ENCODE results near the gene AP2M1. TPM values are rescaled to one million over a fixed set of nuclear protein-coding genes. Genes with fewer than 3 reads are reported as not detected.

Gene AP2M1
- total RNA-seq, 1 donor from 2014 or later: 336 TPM

DNA sequence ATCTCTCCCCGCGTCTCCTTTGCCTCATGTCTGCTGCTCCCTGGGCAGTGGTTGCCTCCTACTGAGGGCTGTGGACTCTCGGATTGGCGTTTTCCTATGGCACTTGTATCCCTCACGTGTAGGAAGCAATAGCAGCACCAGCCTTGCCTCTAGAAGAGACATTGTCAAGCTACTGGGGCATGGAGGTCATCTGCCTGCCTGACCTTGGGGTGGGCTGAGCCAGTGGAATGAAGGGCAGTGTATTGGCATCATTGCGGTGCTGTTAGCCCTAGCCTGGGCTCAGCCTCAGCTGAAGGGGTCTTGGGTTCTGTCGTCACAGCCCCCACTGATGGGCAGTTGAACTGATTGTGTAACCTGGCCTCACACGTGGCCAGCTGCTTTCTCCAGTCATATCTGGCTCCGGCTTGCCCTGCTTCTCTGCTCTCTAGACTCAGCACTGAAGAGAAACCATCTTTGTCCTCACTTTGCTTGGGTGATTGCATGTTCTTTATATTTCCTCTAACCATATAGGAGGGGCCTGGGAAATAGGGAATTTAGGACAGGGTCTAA lies 19.4 kb downstream of the AP2M1 start:
- DNase-seq: no peak
- Histone ChIP-seq H3K36me3 (peaks cover 65% of the 10 kb centered on the region), H3K9me3 (replicated peaks) (no peaks in the 10 kb centered on the region), H3K27me3 (ENCODE audit: low read depth) (no peaks in the 10 kb centered on the region), H3K4me3 (no peak overlapping the region), H3K4me1 (no peaks in the 10 kb centered on the region), H3K27ac (replicated peaks) (no peak overlapping the region)
- intact Hi-C loops (cut with micrococcal nuclease): no loop called here
- TF ChIP-seq, protein P1, sequence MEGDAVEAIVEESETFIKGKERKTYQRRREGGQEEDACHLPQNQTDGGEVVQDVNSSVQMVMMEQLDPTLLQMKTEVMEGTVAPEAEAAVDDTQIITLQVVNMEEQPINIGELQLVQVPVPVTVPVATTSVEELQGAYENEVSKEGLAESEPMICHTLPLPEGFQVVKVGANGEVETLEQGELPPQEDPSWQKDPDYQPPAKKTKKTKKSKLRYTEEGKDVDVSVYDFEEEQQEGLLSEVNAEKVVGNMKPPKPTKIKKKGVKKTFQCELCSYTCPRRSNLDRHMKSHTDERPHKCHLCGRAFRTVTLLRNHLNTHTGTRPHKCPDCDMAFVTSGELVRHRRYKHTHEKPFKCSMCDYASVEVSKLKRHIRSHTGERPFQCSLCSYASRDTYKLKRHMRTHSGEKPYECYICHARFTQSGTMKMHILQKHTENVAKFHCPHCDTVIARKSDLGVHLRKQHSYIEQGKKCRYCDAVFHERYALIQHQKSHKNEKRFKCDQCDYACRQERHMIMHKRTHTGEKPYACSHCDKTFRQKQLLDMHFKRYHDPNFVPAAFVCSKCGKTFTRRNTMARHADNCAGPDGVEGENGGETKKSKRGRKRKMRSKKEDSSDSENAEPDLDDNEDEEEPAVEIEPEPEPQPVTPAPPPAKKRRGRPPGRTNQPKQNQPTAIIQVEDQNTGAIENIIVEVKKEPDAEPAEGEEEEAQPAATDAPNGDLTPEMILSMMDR (IDR thresholded peaks at IDR 0.05; ENCODE audit: borderline replicate concordance): no peak

DNA sequence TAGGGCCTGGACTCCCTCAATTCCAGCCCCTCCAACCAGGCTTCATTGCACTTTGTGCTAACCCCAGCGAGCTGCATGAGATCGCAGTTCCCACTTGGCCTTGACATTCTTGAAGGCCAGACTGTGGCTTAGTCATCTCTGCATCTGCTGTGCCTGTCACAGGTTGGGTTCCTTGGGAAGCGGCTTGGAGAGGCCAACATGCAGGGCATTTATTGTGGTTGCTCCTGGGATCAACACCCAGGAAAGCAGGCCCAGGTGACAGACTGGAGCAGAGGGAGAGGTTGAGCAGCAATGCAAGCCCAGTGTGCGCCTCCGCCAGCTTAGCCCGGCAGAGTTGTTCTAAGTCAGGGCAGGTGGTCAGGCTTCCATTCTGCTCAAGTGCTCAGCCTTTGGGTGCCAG lies 21.9 kb downstream of the AP2M1 start:
- DNase-seq: no peak
- Histone ChIP-seq H3K4me1 (no peaks in the 10 kb centered on the region), H3K27me3 (ENCODE audit: low read depth) (no peaks in the 10 kb centered on the region), H3K27ac (replicated peaks) (no peak overlapping the region), H3K36me3 (peaks cover 40% of the 10 kb centered on the region), H3K9me3 (replicated peaks) (no peaks in the 10 kb centered on the region), H3K4me3 (no peak overlapping the region)
- TF ChIP-seq, protein P1 (IDR thresholded peaks at IDR 0.05; ENCODE audit: borderline replicate concordance): no peak
- intact Hi-C loops (cut with micrococcal nuclease): no loop called here

DNA sequence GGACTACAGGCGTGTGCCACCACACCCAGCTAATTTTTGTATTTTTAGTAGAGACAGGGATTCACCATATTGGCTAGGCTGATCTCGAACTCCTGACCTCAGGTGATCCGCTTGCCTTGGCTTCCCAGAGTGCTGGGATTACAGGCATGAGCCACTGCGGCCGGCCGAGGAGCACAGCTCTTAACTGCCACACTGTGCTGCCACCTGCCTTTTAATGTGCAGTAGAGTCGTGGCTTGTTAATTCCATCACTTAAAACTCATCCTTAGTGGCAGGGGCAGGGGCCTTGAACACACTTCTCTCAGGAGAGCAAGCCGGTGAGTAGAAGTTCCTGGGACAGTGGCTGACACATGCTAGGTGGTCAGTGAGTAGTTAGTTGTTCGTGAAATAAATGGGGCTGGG lies 23.9 kb downstream of the AP2M1 start:
- H3K27me3 ChIP-seq (ENCODE audit: low read depth): no peaks in the 10 kb centered on the region
- no peaks in the 10 kb centered on the region for H3K9me3 ChIP-seq (replicated peaks)
- H3K4me1 ChIP-seq: no peaks in the 10 kb centered on the region
- peaks cover 20% of the 10 kb centered on the region for H3K36me3 ChIP-seq
- H3K27ac ChIP-seq (replicated peaks): no peak overlapping the region
- intact Hi-C loops (cut with micrococcal nuclease): no loop called here
- no peak for DNase-seq
- no peak overlapping the region for H3K4me3 ChIP-seq
- TF ChIP-seq, protein P1 (IDR thresholded peaks at IDR 0.05; ENCODE audit: borderline replicate concordance): no peak

DNA sequence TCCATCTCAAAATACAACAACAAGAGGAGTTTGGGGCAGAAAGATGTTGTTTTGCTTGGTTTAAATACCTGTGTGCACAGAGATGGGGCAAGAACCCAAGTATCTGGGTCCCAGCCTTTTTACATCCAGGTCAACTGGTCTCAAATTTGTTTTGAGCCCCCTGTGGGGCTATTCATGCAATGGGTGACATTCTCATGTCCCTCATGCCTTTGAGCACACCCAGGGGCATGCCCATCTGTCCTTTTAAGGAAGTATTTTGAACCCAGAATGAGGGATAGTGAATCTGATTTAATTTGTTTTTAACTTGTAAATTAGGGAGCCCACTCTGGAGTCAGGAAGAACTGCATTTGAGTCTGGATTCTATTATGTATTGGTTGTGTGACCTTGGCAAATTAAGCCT lies 26.2 kb downstream of the AP2M1 start:
- H3K27me3 ChIP-seq (ENCODE audit: low read depth): peaks cover 8% of the 10 kb centered on the region
- no peak for DNase-seq
- H3K4me1 ChIP-seq: no peaks in the 10 kb centered on the region
- TF ChIP-seq, protein P1 (IDR thresholded peaks at IDR 0.05; ENCODE audit: borderline replicate concordance): no peak
- no peak overlapping the region for H3K27ac ChIP-seq (replicated peaks)
- H3K4me3 ChIP-seq: no peak overlapping the region
- H3K36me3 ChIP-seq: no peaks in the 10 kb centered on the region
- no peaks in the 10 kb centered on the region for H3K9me3 ChIP-seq (replicated peaks)
- intact Hi-C loops (cut with micrococcal nuclease): no loop called here

DNA sequence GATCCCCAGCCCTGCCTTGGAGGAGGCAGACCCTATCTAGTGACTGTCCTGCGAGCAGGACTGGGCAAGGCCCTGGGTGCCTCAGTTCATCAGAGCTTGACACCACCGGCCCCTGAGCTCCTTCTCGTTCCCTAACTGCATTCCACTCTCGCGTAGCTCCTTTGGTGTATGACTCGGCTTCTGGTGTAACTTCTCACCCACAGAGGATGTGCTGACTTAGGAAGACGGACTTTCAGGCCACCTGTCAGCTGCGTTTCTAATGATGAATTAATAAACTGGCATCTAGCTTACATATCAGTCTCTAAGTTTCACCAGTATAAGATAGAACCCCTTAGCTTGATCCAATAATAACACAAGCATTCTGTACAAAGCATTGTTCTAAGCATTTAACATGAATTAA lies 28.9 kb downstream of the AP2M1 start:
- Histone ChIP-seq H3K27ac (replicated peaks) (no peak overlapping the region), H3K4me3 (no peak overlapping the region), H3K36me3 (no peaks in the 10 kb centered on the region), H3K27me3 (ENCODE audit: low read depth) (peaks cover 26% of the 10 kb centered on the region), H3K4me1 (no peaks in the 10 kb centered on the region), H3K9me3 (replicated peaks) (no peaks in the 10 kb centered on the region)
- intact Hi-C loops (cut with micrococcal nuclease): no loop called here
- DNase-seq: no peak
- TF ChIP-seq, protein P1 (IDR thresholded peaks at IDR 0.05; ENCODE audit: borderline replicate concordance): no peak
